ENCODE data around the gene PSAPL1. TPM values are rescaled to one million over a fixed set of nuclear protein-coding genes. Genes with fewer than 3 reads are reported as not detected.

PSAPL1 gene
- total RNA-seq, 1 experiment from 2014 or later, result 0.05 TPM

DNA sequence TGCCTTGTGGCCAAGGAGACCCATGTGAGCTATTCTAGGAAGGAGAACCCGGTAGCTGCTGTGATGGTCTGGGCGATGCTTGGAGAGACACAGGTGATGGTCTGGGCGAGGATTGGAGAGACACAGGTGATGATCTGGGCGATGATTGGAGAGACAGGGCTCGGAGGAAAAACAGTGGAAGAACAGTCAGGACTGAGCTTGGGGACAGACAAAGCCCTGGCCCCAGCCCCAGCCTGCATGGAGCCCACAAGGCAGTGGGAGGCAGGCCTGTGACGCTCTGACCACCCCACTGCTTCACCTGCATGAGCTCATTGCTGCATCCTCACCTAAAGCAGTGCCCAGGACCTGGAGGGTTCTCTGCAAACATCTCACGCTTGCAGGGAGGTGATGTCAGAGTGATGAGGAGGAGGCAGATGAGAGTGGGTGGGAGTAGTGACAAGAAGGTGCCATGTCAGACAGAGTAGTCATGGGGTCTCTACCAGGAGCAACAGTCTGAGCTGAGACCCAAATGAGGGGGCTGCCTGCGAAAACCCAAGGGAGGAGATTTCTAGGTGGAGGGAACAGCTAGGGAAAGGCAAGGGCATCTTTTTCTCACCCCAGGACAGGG is 35.9 kb upstream of the PSAPL1 start (continued):
- TF ChIP-seq ELF1 (IDR thresholded peaks at IDR 0.05; ENCODE audit: borderline replicate concordance, low read depth) (no peak), SRF (IDR thresholded peaks at IDR 0.05; ENCODE audit: low read depth) (no peak), CEBPB (IDR thresholded peaks at IDR 0.05; ENCODE audit: low read depth) (no peak), JUND (IDR thresholded peaks at IDR 0.05) (no peak), ZFX (IDR thresholded peaks at IDR 0.05) (no peak)
- TF ChIP-seq, protein P1, sequence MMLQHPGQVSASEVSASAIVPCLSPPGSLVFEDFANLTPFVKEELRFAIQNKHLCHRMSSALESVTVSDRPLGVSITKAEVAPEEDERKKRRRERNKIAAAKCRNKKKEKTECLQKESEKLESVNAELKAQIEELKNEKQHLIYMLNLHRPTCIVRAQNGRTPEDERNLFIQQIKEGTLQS (IDR thresholded peaks at IDR 0.05), result no peak

GRCh38 chr4:7470111-7470510 is 35.4 kb upstream of the PSAPL1 start:
- no TSS peak for BruUV-seq (replicated peaks)
- no peaks in the 10 kb centered on the region for H3K4me1 ChIP-seq (ENCODE audit: control insufficient read depth in 1 of 2, insufficient read depth in 2 of 2, low read length in 2 of 2)
- no peak overlapping the region for H2AFZ ChIP-seq (ENCODE audit: low read depth, low read length, poor library complexity, severe bottlenecking)
- POLR2A ChIA-PET, result no interaction called here
- H4K20me1 ChIP-seq (ENCODE audit: insufficient read depth), result no peaks in the 10 kb centered on the region
- no peaks in the 10 kb centered on the region for H3K9me2 ChIP-seq (ENCODE audit: insufficient read depth)
- H3K27ac ChIP-seq (ENCODE audit: low read depth, low read length), result no peak overlapping the region
- H3K9me3 ChIP-seq (ENCODE audit: control insufficient read depth in 1 of 2, insufficient read depth in 1 of 2, low read depth in 1 of 2, low read length in 2 of 2), result no peaks in the 10 kb centered on the region
- peaks cover 21% of the 10 kb centered on the region for H3K27me3 ChIP-seq (ENCODE audit: insufficient read depth, low read length)
- no peaks in the 10 kb centered on the region for H3K36me3 ChIP-seq (ENCODE audit: control insufficient read depth in 1 of 2, insufficient read depth in 2 of 2, low read length in 2 of 2)
- H3K79me2 ChIP-seq (ENCODE audit: insufficient read depth, low read length), result no peaks in the 10 kb centered on the region
- H3K4me2 ChIP-seq (ENCODE audit: low read length), result no peak overlapping the region
- no peak overlapping the region for H3K9ac ChIP-seq (ENCODE audit: low read length)
- no peak for TF ChIP-seq REST (IDR thresholded peaks at IDR 0.05; ENCODE audit: low read depth)
- TF ChIP-seq, protein P2, sequence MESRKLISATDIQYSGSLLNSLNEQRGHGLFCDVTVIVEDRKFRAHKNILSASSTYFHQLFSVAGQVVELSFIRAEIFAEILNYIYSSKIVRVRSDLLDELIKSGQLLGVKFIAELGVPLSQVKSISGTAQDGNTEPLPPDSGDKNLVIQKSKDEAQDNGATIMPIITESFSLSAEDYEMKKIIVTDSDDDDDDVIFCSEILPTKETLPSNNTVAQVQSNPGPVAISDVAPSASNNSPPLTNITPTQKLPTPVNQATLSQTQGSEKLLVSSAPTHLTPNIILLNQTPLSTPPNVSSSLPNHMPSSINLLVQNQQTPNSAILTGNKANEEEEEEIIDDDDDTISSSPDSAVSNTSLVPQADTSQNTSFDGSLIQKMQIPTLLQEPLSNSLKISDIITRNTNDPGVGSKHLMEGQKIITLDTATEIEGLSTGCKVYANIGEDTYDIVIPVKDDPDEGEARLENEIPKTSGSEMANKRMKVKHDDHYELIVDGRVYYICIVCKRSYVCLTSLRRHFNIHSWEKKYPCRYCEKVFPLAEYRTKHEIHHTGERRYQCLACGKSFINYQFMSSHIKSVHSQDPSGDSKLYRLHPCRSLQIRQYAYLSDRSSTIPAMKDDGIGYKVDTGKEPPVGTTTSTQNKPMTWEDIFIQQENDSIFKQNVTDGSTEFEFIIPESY (IDR thresholded peaks at IDR 0.05; ENCODE audit: extremely low read depth, insufficient replicate concordance, low read length), result no peak
- TF ChIP-seq ZFX (IDR thresholded peaks at IDR 0.05), result no peak
- no peak for TF ChIP-seq JUND (IDR thresholded peaks at IDR 0.05)
- TF ChIP-seq SP1 (IDR thresholded peaks at IDR 0.05; ENCODE audit: low read depth), result no peak
- TF ChIP-seq POLR2AphosphoS5 (IDR thresholded peaks at IDR 0.05; ENCODE audit: low read depth, low read length), result no peak
- TF ChIP-seq FOSL1 (IDR thresholded peaks at IDR 0.05; ENCODE audit: low read depth), result no peak
- TF ChIP-seq SRF (IDR thresholded peaks at IDR 0.05; ENCODE audit: low read depth), result no peak
- TF ChIP-seq CEBPB (IDR thresholded peaks at IDR 0.05; ENCODE audit: low read depth), result no peak
- no peak for TF ChIP-seq CBX3 (IDR thresholded peaks at IDR 0.05; ENCODE audit: low read depth)
- TF ChIP-seq SIN3A (IDR thresholded peaks at IDR 0.05; ENCODE audit: low read depth), result no peak
- TF ChIP-seq EZH2phosphoT487 (IDR thresholded peaks at IDR 0.05; ENCODE audit: borderline replicate concordance), result no peak
- no peak for TF ChIP-seq EZH2 (IDR thresholded peaks at IDR 0.05)
- TF ChIP-seq CTCF (IDR thresholded peaks at IDR 0.05 in 2 of 3, conservative IDR thresholded peaks at IDR 0.05 in 1 of 3; ENCODE audit: borderline replicate concordance in 1 of 3, insufficient read depth in 1 of 3, low read depth in 2 of 3, low read length in 2 of 3), result no peak
- no peak for TF ChIP-seq POLR2A (IDR thresholded peaks at IDR 0.05; ENCODE audit: borderline replicate concordance, extremely low read depth, insufficient read depth, insufficient read length)
- ATAC-seq (no peak), DNase-seq (ENCODE audit: low read depth, low spot score) (no peak)
- intact Hi-C loops (cut with micrococcal nuclease), result no loop called here
- no peak overlapping the region for H3K4me3 ChIP-seq (replicated peaks in 1 of 2; ENCODE audit: low read depth in 1 of 2, low read length in 2 of 2)
- RAD21 ChIA-PET (ENCODE audit: low non-redundant PET in 1 of 2, low total read pairs in 2 of 2, uncharacterized antibody in 2 of 2, unreplicated experiment in 2 of 2), result no interaction called here
- CTCF ChIA-PET, result no interaction called here
